Measurements from ENCODE around the gene NR5A1. TPM values are rescaled to one million over a fixed set of nuclear protein-coding genes. Genes with fewer than 3 reads are reported as not detected.

Gene NR5A1
- polyA plus RNA-seq, 1 experiment: not detected

- no peak for TF ChIP-seq CTCF (IDR thresholded peaks at IDR 0.05; ENCODE audit: low read depth, low read length)
- H3K9me3 ChIP-seq (ENCODE audit: control insufficient read depth, insufficient read depth, low read length): no peaks in the 10 kb centered on the region; the same call in 1 of the 2 replicates
- POLR2A ChIA-PET: no interaction called here
- H3K4me3 ChIP-seq (ENCODE audit: low read depth, low read length): no peak overlapping the region
- CTCF ChIA-PET: no interaction called here
- peaks cover 54% of the 10 kb centered on the region for H3K27me3 ChIP-seq (ENCODE audit: control insufficient read depth, insufficient read depth, low read length)
- no peak overlapping the region for H3K27ac ChIP-seq (ENCODE audit: low read depth, low read length)
- DNase-seq (ENCODE audit: low read depth, low spot score): no peak
Observed at GRCh38 chr9:124507880-124508423, 753 bp upstream of the NR5A1 start.

- TF ChIP-seq CTCF (IDR thresholded peaks at IDR 0.05; ENCODE audit: low read depth, low read length): no peak
- Histone ChIP-seq H3K27ac (ENCODE audit: low read depth, low read length) (no peak overlapping the region), H3K9me3 (ENCODE audit: control insufficient read depth, insufficient read depth, low read length) (no peaks in the 10 kb centered on the region; the same call in 1 of the 2 replicates), H3K27me3 (ENCODE audit: control insufficient read depth, insufficient read depth, low read length) (peaks cover 62% of the 10 kb centered on the region), H3K4me3 (ENCODE audit: low read depth, low read length) (no peak overlapping the region)
- ChIA-PET CTCF (no interaction called here), POLR2A (no interaction called here)
- DNase-seq (ENCODE audit: low read depth, low spot score): no peak
Observed at GRCh38 chr9:124506433-124506832, 766 bp downstream of the NR5A1 start.

GRCh38 chr9:124505901-124506346 is 1.3 kb downstream of the NR5A1 start:
- Histone ChIP-seq H3K27ac (ENCODE audit: low read depth, low read length) (no peak overlapping the region), H3K4me3 (ENCODE audit: low read depth, low read length) (no peak overlapping the region), H3K9me3 (ENCODE audit: control insufficient read depth, insufficient read depth, low read length) (no peaks in the 10 kb centered on the region; the same call in 1 of the 2 replicates), H3K27me3 (ENCODE audit: control insufficient read depth, insufficient read depth, low read length) (peaks cover 65% of the 10 kb centered on the region)
- no peak for TF ChIP-seq CTCF (IDR thresholded peaks at IDR 0.05; ENCODE audit: low read depth, low read length)
- no peak for DNase-seq (ENCODE audit: low read depth, low spot score)
- ChIA-PET CTCF (no interaction called here), POLR2A (no interaction called here)

- POLR2A ChIA-PET: no interaction called here
- CTCF ChIA-PET: interaction anchor here (0.6 kb wide), 1 partner anchor 93 kb away, joined by 7 read pairs; no protein-coding TSS in a partner anchor
- peaks cover 67% of the 10 kb centered on the region for H3K27me3 ChIP-seq (ENCODE audit: control insufficient read depth, insufficient read depth, low read length)
- no peak overlapping the region for H3K4me3 ChIP-seq (ENCODE audit: low read depth, low read length)
- DNase-seq (ENCODE audit: low read depth, low spot score): no peak
- no peak for TF ChIP-seq CTCF (IDR thresholded peaks at IDR 0.05; ENCODE audit: low read depth, low read length)
- H3K27ac ChIP-seq (ENCODE audit: low read depth, low read length): no peak overlapping the region
- no peaks in the 10 kb centered on the region; the same call in 1 of the 2 replicates for H3K9me3 ChIP-seq (ENCODE audit: control insufficient read depth, insufficient read depth, low read length)
Observed at GRCh38 chr9:124505006-124505900, 1.9 kb downstream of the NR5A1 start.

GRCh38 chr9:124504530-124505005 is 2.6 kb downstream of the NR5A1 start:
- H3K27me3 ChIP-seq (ENCODE audit: control insufficient read depth, insufficient read depth, low read length): peaks cover 74% of the 10 kb centered on the region
- H3K4me3 ChIP-seq (ENCODE audit: low read depth, low read length): no peak overlapping the region
- TF ChIP-seq CTCF (IDR thresholded peaks at IDR 0.05; ENCODE audit: low read depth, low read length): no peak
- no peak for DNase-seq (ENCODE audit: low read depth, low spot score)
- ChIA-PET CTCF (no interaction called here), POLR2A (interaction anchor here (0.7 kb wide), 1 partner anchor 109 kb away, joined by 3 read pairs; no protein-coding TSS in a partner anchor)
- H3K27ac ChIP-seq (ENCODE audit: low read depth, low read length): no peak overlapping the region
- no peaks in the 10 kb centered on the region; the same call in 1 of the 2 replicates for H3K9me3 ChIP-seq (ENCODE audit: control insufficient read depth, insufficient read depth, low read length)

Measured in AG04450 (cell line).